Measurements from ENCODE around the gene AKAP6.

DNA sequence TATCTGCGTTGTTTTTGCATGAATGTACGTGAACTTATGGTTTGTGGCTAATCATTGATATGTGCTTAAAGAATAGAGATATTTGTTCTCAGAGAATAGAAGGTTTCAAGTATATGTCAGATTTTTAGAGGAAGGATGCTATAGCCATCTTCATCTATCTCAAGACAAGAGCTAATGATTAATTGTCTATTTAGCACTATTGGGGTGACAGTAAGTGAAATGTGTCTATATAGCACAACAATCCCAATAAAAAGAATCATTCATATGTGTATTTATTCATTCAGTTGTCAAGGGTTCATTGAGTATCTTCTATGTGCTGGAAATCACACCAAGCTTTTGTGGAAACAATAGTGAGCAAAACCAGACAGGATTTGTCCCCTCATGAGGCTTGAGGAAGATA is 310.1 kb downstream of the AKAP6 start:
- TF ChIP-seq CTCF (IDR thresholded peaks at IDR 0.05) = no peak
- TF ChIP-seq POLR2A (IDR thresholded peaks at IDR 0.05) = no peak
